ENCODE results near the gene MILR1. TPM values are rescaled to one million over a fixed set of nuclear protein-coding genes. Genes with fewer than 3 reads are reported as not detected.

Gene MILR1
- polyA plus RNA-seq, 4 donors, result 1.6 to 2.6 (median 2.2) TPM

Other genes starting within 250 kb of the MILR1 start
- 10 to 100 TPM; 23.7 to 27.1 (median 25.8) TPM for gene TEX2, start 185.9 kb upstream of the MILR1 start, polyA plus RNA-seq (ENCODE audit: insufficient read length in 4 of 4)
- 100 to 1,000 TPM in 2 of 4 donors, 10 to 100 TPM in 2; 87.7 to 129 (median 98.6) TPM for gene PECAM1, start 58.3 kb upstream of the MILR1 start, polyA plus RNA-seq (ENCODE audit: insufficient read length in 4 of 4)
- gene POLG2, start 47.9 kb downstream of the MILR1 start, polyA plus RNA-seq (ENCODE audit: insufficient read length in 4 of 4), result 10 to 100 TPM; 19.8 to 56.0 (median 36.4) TPM
- gene DDX5, start 57.2 kb downstream of the MILR1 start, polyA plus RNA-seq (ENCODE audit: insufficient read length in 4 of 4), result 100 to 1,000 TPM; 721 to 857 (median 802) TPM
- 100 to 1,000 TPM in 2 of 4 donors, 10 to 100 TPM in 2; 75.1 to 191 (median 121) TPM for gene CEP95, start 57.9 kb downstream of the MILR1 start, polyA plus RNA-seq (ENCODE audit: insufficient read length in 4 of 4)
- 10 to 100 TPM; 32.2 to 36.7 (median 35.1) TPM for gene SMURF2, start 213.2 kb downstream of the MILR1 start, polyA plus RNA-seq (ENCODE audit: insufficient read length in 4 of 4)